H9 (cell line): ENCODE measurements around the gene OSCAR. TPM values are rescaled to one million over a fixed set of nuclear protein-coding genes. Genes with fewer than 3 reads are reported as not detected.

Experiments used
- DNase-seq: peaks from one replicate; pipeline ENCODE4 v3.0.0-alpha.2; 2017
- H2AFZ ChIP-seq: one replicate; pipeline ENCODE4 v1.6.1; 2013; ENCODE audit warnings: mild to moderate bottlenecking, low read length, control low read depth, moderate library complexity
- H2AK5ac ChIP-seq: 2 replicates; pipeline ENCODE4 v1.6.1; 2013; ENCODE audit warnings: low read length, control low read depth, mixed read lengths; ENCODE audit not compliant: insufficient read length
- H2BK120ac ChIP-seq: one replicate; pipeline ENCODE4 v1.6.1; 2013; ENCODE audit warnings: low read depth, mild to moderate bottlenecking, low read length, control low read depth, inconsistent platforms; ENCODE audit not compliant: poor library complexity, severe bottlenecking
- H2BK12ac ChIP-seq: 2 replicates; pipeline ENCODE4 v1.6.1; 2013; ENCODE audit warnings: low read length, control low read depth, mixed read lengths, low read depth; ENCODE audit not compliant: insufficient read length
- H2BK15ac ChIP-seq: 2 replicates; pipeline ENCODE4 v1.6.1; 2013; ENCODE audit warnings: low read depth, low read length, control low read depth
- H2BK20ac ChIP-seq: one replicate; pipeline ENCODE4 v1.6.1; 2013; ENCODE audit warnings: low read depth, mild to moderate bottlenecking, low read length, control low read depth, inconsistent platforms; ENCODE audit not compliant: poor library complexity, severe bottlenecking
- H2BK5ac ChIP-seq: 2 replicates; pipeline ENCODE4 v1.6.1; 2013; ENCODE audit warnings: low read length, control low read depth, mixed read lengths; ENCODE audit not compliant: insufficient read length
- H3K14ac ChIP-seq: 2 replicates; pipeline ENCODE4 v1.6.1; 2013; ENCODE audit warnings: low read length, control low read depth; ENCODE audit not compliant: insufficient read depth
- H3K18ac ChIP-seq: 2 replicates; pipeline ENCODE4 v1.6.1; 2013; ENCODE audit warnings: low read depth, mild to moderate bottlenecking, mixed read lengths, low read length, control low read depth; ENCODE audit not compliant: insufficient read length
- H3K23ac ChIP-seq: 2 replicates; pipeline ENCODE4 v1.6.1; 2013; ENCODE audit warnings: low read length, control low read depth, mixed read lengths, low read depth; ENCODE audit not compliant: insufficient read length
- H3K23me2 ChIP-seq: 2 replicates; pipeline ENCODE4 v1.6.1; 2013; ENCODE audit warnings: low read depth, mild to moderate bottlenecking, mixed read lengths, low read length, control low read depth; ENCODE audit not compliant: insufficient read length, poor library complexity, severe bottlenecking
- H3K27ac ChIP-seq: 2 replicates; pipeline ENCODE4 v1.5.1; 2013; ENCODE audit warnings: low read length, control low read depth, mixed read lengths, low read depth; ENCODE audit not compliant: insufficient read length
- H3K27me3 ChIP-seq: 2 replicates; pipeline ENCODE4 v1.6.1; 2013; ENCODE audit warnings: low read length, control low read depth, inconsistent platforms; ENCODE audit not compliant: insufficient read depth
- H3K4ac ChIP-seq: 2 replicates; pipeline ENCODE4 v1.6.1; 2013; ENCODE audit warnings: low read depth, mild to moderate bottlenecking, control low read depth, inconsistent platforms, low read length, moderate library complexity
- H3K4me1 ChIP-seq: 2 replicates; pipeline ENCODE4 v1.6.1; 2013; ENCODE audit warnings: low read length, control low read depth, inconsistent platforms; ENCODE audit not compliant: insufficient read depth
- H3K4me2 ChIP-seq: 2 replicates; pipeline ENCODE4 v1.6.1; 2013; ENCODE audit warnings: low read length, control low read depth, mixed read lengths; ENCODE audit not compliant: insufficient read length, insufficient read depth
- H3K56ac ChIP-seq: 2 replicates; pipeline ENCODE4 v1.6.1; 2013; ENCODE audit warnings: low read depth, mild to moderate bottlenecking, mixed read lengths, low read length, control low read depth; ENCODE audit not compliant: insufficient read length
- H3K79me1 ChIP-seq: 2 replicates; pipeline ENCODE4 v1.6.1; 2013; ENCODE audit warnings: low read depth, mild to moderate bottlenecking, moderate library complexity, low read length, control low read depth, inconsistent platforms; ENCODE audit not compliant: insufficient read depth, poor library complexity, severe bottlenecking
- H3K79me2 ChIP-seq: 2 replicates; pipeline ENCODE4 v1.6.1; 2013; ENCODE audit warnings: low read length, control low read depth, inconsistent platforms; ENCODE audit not compliant: insufficient read depth
- H3K9ac ChIP-seq: 2 replicates; pipeline ENCODE4 v1.6.1; 2013; ENCODE audit warnings: low read length, control low read depth, mixed read lengths; ENCODE audit not compliant: insufficient read length; ENCODE audit errors: extremely low read depth
- H3K9me3 ChIP-seq: one replicate; pipeline ENCODE4 v1.6.1; 2013; ENCODE audit warnings: low read depth, low read length, inconsistent platforms; ENCODE audit not compliant: control insufficient read depth
- H3T11ph ChIP-seq: one replicate; pipeline ENCODE4 v1.6.1; 2013; ENCODE audit warnings: mild to moderate bottlenecking, low read length, control low read depth, inconsistent platforms
- H4K20me1 ChIP-seq: one replicate; pipeline ENCODE4 v1.6.1; 2013; ENCODE audit not compliant: control insufficient read depth, insufficient read length, insufficient read depth
- H4K5ac ChIP-seq: 2 replicates; pipeline ENCODE4 v1.6.1; 2013; ENCODE audit warnings: low read depth, mild to moderate bottlenecking, mixed read lengths, low read length, control low read depth; ENCODE audit not compliant: insufficient read length
- H4K8ac ChIP-seq: replicated peaks from 2 replicates; pipeline ENCODE4 v1.6.1; 2013; ENCODE audit warnings: low read length, control low read depth, mixed read lengths, low read depth; ENCODE audit not compliant: insufficient read length
- H4K91ac ChIP-seq: 2 replicates; pipeline ENCODE4 v1.6.1; 2013; ENCODE audit warnings: low read depth, mild to moderate bottlenecking, moderate library complexity, mixed read lengths, low read length, control low read depth; ENCODE audit not compliant: insufficient read length
- H3K27ac Mint-ChIP-seq, 3 experiments: 2 replicates in 2 of 3; 3 replicates in 1 of 3; pipeline ENCODE4 v1.8.0; 2020 to 2021; ENCODE audit warnings: mixed read lengths in 3 of 3, mild to moderate bottlenecking in 1 of 3, moderate library complexity in 1 of 3
- H3K27me3 Mint-ChIP-seq: 2 replicates; pipeline ENCODE4 v1.8.0; 2021; ENCODE audit warnings: low read depth, mild to moderate bottlenecking, moderate library complexity, mixed read lengths
- H3K36me3 Mint-ChIP-seq, 3 experiments: 2 replicates in 2 of 3; 3 replicates in 1 of 3; pipeline ENCODE4 v1.8.0; 2020 to 2021; ENCODE audit warnings: low read depth in 3 of 3, mixed read lengths in 3 of 3; ENCODE audit not compliant: insufficient read depth in 1 of 3
- H3K4me1 Mint-ChIP-seq, 2 experiments: 2 replicates each; pipeline ENCODE4 v1.8.0; 2020; ENCODE audit warnings: mixed read lengths in 2 of 2
- H3K4me3 Mint-ChIP-seq, 2 experiments: 2 replicates in 1 of 2; 3 replicates in 1 of 2; pipeline ENCODE4 v1.8.0; 2020 to 2021; ENCODE audit warnings: mild to moderate bottlenecking in 2 of 2, mixed read lengths in 2 of 2, moderate library complexity in 1 of 2
- H3K9me3 Mint-ChIP-seq, 2 experiments: 2 replicates in 1 of 2; 3 replicates in 1 of 2; pipeline ENCODE4 v1.8.0; 2020; ENCODE audit warnings: mild to moderate bottlenecking in 2 of 2, mixed read lengths in 2 of 2, moderate library complexity in 1 of 2
- WGBS: extraction: QIAGEN DNeasy Blood & Tissue Kit; methylation state at CpG from one replicate; pipeline ENCODE4 v1.1.7; 2013; ENCODE audit warnings: missing lambda C conversion rate, low lambda C conversion rate, mixed read lengths; ENCODE audit not compliant: insufficient read length; ENCODE audit errors: extremely low coverage; 5-methylcytosine and 5-hydroxymethylcytosine counted together
- total RNA-seq: library from RNA; stranded (reverse); gene quantifications from 2 replicates; pipeline ENCODE4 v1.2.1, GENCODE V29; 2021
- TF ChIP-seq, protein P1 (sequence below): fragments of 200-600 bp; sonication (generic); conservative IDR thresholded peaks from 3 replicates; pipeline ENCODE4 v1.8.0; 2021; ENCODE audit warnings: antibody characterized with exemption, mild to moderate bottlenecking

OSCAR gene
- total RNA-seq, 1 experiment from 2014 or later = 0.24 TPM

DNA sequence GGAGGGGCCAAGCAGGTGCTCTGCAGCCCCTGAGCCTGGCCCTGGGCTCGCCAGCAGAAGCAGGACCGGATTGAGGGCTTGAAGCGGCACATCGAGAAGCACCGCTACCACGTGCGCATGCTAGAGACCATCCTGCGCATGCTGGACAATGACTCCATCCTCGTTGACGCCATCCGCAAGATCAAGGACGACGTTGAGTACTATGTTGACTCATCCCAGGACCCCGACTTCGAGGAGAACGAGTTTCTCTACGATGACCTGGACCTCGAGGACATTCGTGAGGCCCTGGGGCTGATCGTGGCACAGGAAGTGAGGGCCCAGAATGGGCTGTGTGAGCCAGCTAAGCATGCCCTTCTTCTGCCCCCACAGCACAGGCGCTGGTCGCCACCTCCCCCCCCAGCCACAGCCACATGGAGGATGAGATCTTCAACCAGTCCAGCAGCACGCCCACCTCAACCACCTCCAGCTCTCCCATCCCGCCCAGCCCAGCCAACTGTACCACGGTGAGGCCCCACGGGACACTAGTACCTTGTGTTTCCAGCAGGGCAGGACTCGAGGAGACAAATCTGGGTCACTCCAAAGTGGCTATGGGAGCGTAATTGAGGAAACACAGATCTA, 45.0 kb upstream of the OSCAR start:
- H2BK15ac ChIP-seq = no peak overlapping the region
- H3K23me2 ChIP-seq = no peaks in the 10 kb centered on the region
- no peak overlapping the region for H3K4me3 Mint-ChIP-seq
- H3K27ac Mint-ChIP-seq = no peak overlapping the region
- no peak overlapping the region for H3K56ac ChIP-seq
- H3K4me2 ChIP-seq = no peak overlapping the region
- H3T11ph ChIP-seq = no peak overlapping the region
- no peak overlapping the region for H3K14ac ChIP-seq
- no peak overlapping the region for H2AK5ac ChIP-seq
- no peak overlapping the region for H2BK5ac ChIP-seq
- no peak overlapping the region for H2BK20ac ChIP-seq
- H3K79me2 ChIP-seq = peaks cover 6% of the 10 kb centered on the region; the same call in 1 of the 2 replicates
- peaks cover under 1% of the 10 kb centered on the region for H3K79me1 ChIP-seq
- no peak overlapping the region for H4K8ac ChIP-seq
- H2AFZ ChIP-seq = no peak overlapping the region
- H3K27me3 Mint-ChIP-seq = peaks cover 1% of the 10 kb centered on the region; the same call in 1 of the 2 replicates
- H3K4ac ChIP-seq = no peak overlapping the region
- no peak overlapping the region for H2BK120ac ChIP-seq
- no peaks in the 10 kb centered on the region; a peak in 1 of 5 replicates for H3K9me3 Mint-ChIP-seq
- H4K91ac ChIP-seq = no peak overlapping the region
- DNase-seq = no peak
- TF ChIP-seq, protein P1, sequence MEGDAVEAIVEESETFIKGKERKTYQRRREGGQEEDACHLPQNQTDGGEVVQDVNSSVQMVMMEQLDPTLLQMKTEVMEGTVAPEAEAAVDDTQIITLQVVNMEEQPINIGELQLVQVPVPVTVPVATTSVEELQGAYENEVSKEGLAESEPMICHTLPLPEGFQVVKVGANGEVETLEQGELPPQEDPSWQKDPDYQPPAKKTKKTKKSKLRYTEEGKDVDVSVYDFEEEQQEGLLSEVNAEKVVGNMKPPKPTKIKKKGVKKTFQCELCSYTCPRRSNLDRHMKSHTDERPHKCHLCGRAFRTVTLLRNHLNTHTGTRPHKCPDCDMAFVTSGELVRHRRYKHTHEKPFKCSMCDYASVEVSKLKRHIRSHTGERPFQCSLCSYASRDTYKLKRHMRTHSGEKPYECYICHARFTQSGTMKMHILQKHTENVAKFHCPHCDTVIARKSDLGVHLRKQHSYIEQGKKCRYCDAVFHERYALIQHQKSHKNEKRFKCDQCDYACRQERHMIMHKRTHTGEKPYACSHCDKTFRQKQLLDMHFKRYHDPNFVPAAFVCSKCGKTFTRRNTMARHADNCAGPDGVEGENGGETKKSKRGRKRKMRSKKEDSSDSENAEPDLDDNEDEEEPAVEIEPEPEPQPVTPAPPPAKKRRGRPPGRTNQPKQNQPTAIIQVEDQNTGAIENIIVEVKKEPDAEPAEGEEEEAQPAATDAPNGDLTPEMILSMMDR = no peak
- no peaks in the 10 kb centered on the region for H4K20me1 ChIP-seq
- H3K18ac ChIP-seq = no peak overlapping the region
- no peak overlapping the region for H3K27ac ChIP-seq
- no peak overlapping the region for H2BK12ac ChIP-seq
- peaks cover 72 to 88% (median 85%) of the 10 kb centered on the region in 3 experiments for H3K36me3 Mint-ChIP-seq
- no peaks in the 10 kb centered on the region for H3K27me3 ChIP-seq
- H3K9me3 ChIP-seq = no peaks in the 10 kb centered on the region
- no peak overlapping the region for H4K5ac ChIP-seq
- peaks cover 4 to 6% of the 10 kb centered on the region in 2 experiments for H3K4me1 Mint-ChIP-seq
- no peak overlapping the region for H3K9ac ChIP-seq
- no CpG with 5 or more reads among the region's 28 CpGs for WGBS
- H3K23ac ChIP-seq = no peak overlapping the region
- H3K4me1 ChIP-seq = no peaks in the 10 kb centered on the region
